H9 (cell line): ENCODE results near the gene FGD6. TPM values are rescaled to one million over a fixed set of nuclear protein-coding genes. Genes with fewer than 3 reads are reported as not detected.

Experiments
- DNase-seq: peaks from one replicate; pipeline ENCODE4 v3.0.0-alpha.2; 2017
- H2AFZ ChIP-seq: one replicate; pipeline ENCODE4 v1.6.1; 2013; ENCODE audit warnings: mild to moderate bottlenecking, low read length, control low read depth, moderate library complexity
- H2AK5ac ChIP-seq: 2 replicates; pipeline ENCODE4 v1.6.1; 2013; ENCODE audit warnings: low read length, control low read depth, mixed read lengths; ENCODE audit not compliant: insufficient read length
- H2BK120ac ChIP-seq: one replicate; pipeline ENCODE4 v1.6.1; 2013; ENCODE audit warnings: low read depth, mild to moderate bottlenecking, low read length, control low read depth, inconsistent platforms; ENCODE audit not compliant: poor library complexity, severe bottlenecking
- H2BK12ac ChIP-seq: 2 replicates; pipeline ENCODE4 v1.6.1; 2013; ENCODE audit warnings: low read length, control low read depth, mixed read lengths, low read depth; ENCODE audit not compliant: insufficient read length
- H2BK15ac ChIP-seq: 2 replicates; pipeline ENCODE4 v1.6.1; 2013; ENCODE audit warnings: low read depth, low read length, control low read depth
- H2BK20ac ChIP-seq: one replicate; pipeline ENCODE4 v1.6.1; 2013; ENCODE audit warnings: low read depth, mild to moderate bottlenecking, low read length, control low read depth, inconsistent platforms; ENCODE audit not compliant: poor library complexity, severe bottlenecking
- H2BK5ac ChIP-seq: 2 replicates; pipeline ENCODE4 v1.6.1; 2013; ENCODE audit warnings: low read length, control low read depth, mixed read lengths; ENCODE audit not compliant: insufficient read length
- H3K14ac ChIP-seq: 2 replicates; pipeline ENCODE4 v1.6.1; 2013; ENCODE audit warnings: low read length, control low read depth; ENCODE audit not compliant: insufficient read depth
- H3K18ac ChIP-seq: 2 replicates; pipeline ENCODE4 v1.6.1; 2013; ENCODE audit warnings: low read depth, mild to moderate bottlenecking, mixed read lengths, low read length, control low read depth; ENCODE audit not compliant: insufficient read length
- H3K23ac ChIP-seq: 2 replicates; pipeline ENCODE4 v1.6.1; 2013; ENCODE audit warnings: low read length, control low read depth, mixed read lengths, low read depth; ENCODE audit not compliant: insufficient read length
- H3K23me2 ChIP-seq: 2 replicates; pipeline ENCODE4 v1.6.1; 2013; ENCODE audit warnings: low read depth, mild to moderate bottlenecking, mixed read lengths, low read length, control low read depth; ENCODE audit not compliant: insufficient read length, poor library complexity, severe bottlenecking
- H3K27ac ChIP-seq: 2 replicates; pipeline ENCODE4 v1.5.1; 2013; ENCODE audit warnings: low read length, control low read depth, mixed read lengths, low read depth; ENCODE audit not compliant: insufficient read length
- H3K27me3 ChIP-seq: 2 replicates; pipeline ENCODE4 v1.6.1; 2013; ENCODE audit warnings: low read length, control low read depth, inconsistent platforms; ENCODE audit not compliant: insufficient read depth
- H3K4ac ChIP-seq: 2 replicates; pipeline ENCODE4 v1.6.1; 2013; ENCODE audit warnings: low read depth, mild to moderate bottlenecking, control low read depth, inconsistent platforms, low read length, moderate library complexity
- H3K4me1 ChIP-seq: 2 replicates; pipeline ENCODE4 v1.6.1; 2013; ENCODE audit warnings: low read length, control low read depth, inconsistent platforms; ENCODE audit not compliant: insufficient read depth
- H3K4me2 ChIP-seq: 2 replicates; pipeline ENCODE4 v1.6.1; 2013; ENCODE audit warnings: low read length, control low read depth, mixed read lengths; ENCODE audit not compliant: insufficient read length, insufficient read depth
- H3K56ac ChIP-seq: 2 replicates; pipeline ENCODE4 v1.6.1; 2013; ENCODE audit warnings: low read depth, mild to moderate bottlenecking, mixed read lengths, low read length, control low read depth; ENCODE audit not compliant: insufficient read length
- H3K79me1 ChIP-seq: 2 replicates; pipeline ENCODE4 v1.6.1; 2013; ENCODE audit warnings: low read depth, mild to moderate bottlenecking, moderate library complexity, low read length, control low read depth, inconsistent platforms; ENCODE audit not compliant: insufficient read depth, poor library complexity, severe bottlenecking
- H3K79me2 ChIP-seq: 2 replicates; pipeline ENCODE4 v1.6.1; 2013; ENCODE audit warnings: low read length, control low read depth, inconsistent platforms; ENCODE audit not compliant: insufficient read depth
- H3K9ac ChIP-seq: 2 replicates; pipeline ENCODE4 v1.6.1; 2013; ENCODE audit warnings: low read length, control low read depth, mixed read lengths; ENCODE audit not compliant: insufficient read length; ENCODE audit errors: extremely low read depth
- H3K9me3 ChIP-seq: one replicate; pipeline ENCODE4 v1.6.1; 2013; ENCODE audit warnings: low read depth, low read length, inconsistent platforms; ENCODE audit not compliant: control insufficient read depth
- H3T11ph ChIP-seq: one replicate; pipeline ENCODE4 v1.6.1; 2013; ENCODE audit warnings: mild to moderate bottlenecking, low read length, control low read depth, inconsistent platforms
- H4K20me1 ChIP-seq: one replicate; pipeline ENCODE4 v1.6.1; 2013; ENCODE audit not compliant: control insufficient read depth, insufficient read length, insufficient read depth
- H4K5ac ChIP-seq: 2 replicates; pipeline ENCODE4 v1.6.1; 2013; ENCODE audit warnings: low read depth, mild to moderate bottlenecking, mixed read lengths, low read length, control low read depth; ENCODE audit not compliant: insufficient read length
- H4K8ac ChIP-seq: replicated peaks from 2 replicates; pipeline ENCODE4 v1.6.1; 2013; ENCODE audit warnings: low read length, control low read depth, mixed read lengths, low read depth; ENCODE audit not compliant: insufficient read length
- H4K91ac ChIP-seq: 2 replicates; pipeline ENCODE4 v1.6.1; 2013; ENCODE audit warnings: low read depth, mild to moderate bottlenecking, moderate library complexity, mixed read lengths, low read length, control low read depth; ENCODE audit not compliant: insufficient read length
- H3K27ac Mint-ChIP-seq, 3 experiments: 2 replicates in 2 of 3; 3 replicates in 1 of 3; pipeline ENCODE4 v1.8.0; 2020 to 2021; ENCODE audit warnings: mixed read lengths in 3 of 3, mild to moderate bottlenecking in 1 of 3, moderate library complexity in 1 of 3
- H3K27me3 Mint-ChIP-seq: 2 replicates; pipeline ENCODE4 v1.8.0; 2021; ENCODE audit warnings: low read depth, mild to moderate bottlenecking, moderate library complexity, mixed read lengths
- H3K36me3 Mint-ChIP-seq, 3 experiments: 2 replicates in 2 of 3; 3 replicates in 1 of 3; pipeline ENCODE4 v1.8.0; 2020 to 2021; ENCODE audit warnings: low read depth in 3 of 3, mixed read lengths in 3 of 3; ENCODE audit not compliant: insufficient read depth in 1 of 3
- H3K4me1 Mint-ChIP-seq, 2 experiments: 2 replicates each; pipeline ENCODE4 v1.8.0; 2020; ENCODE audit warnings: mixed read lengths in 2 of 2
- H3K4me3 Mint-ChIP-seq, 2 experiments: 2 replicates in 1 of 2; 3 replicates in 1 of 2; pipeline ENCODE4 v1.8.0; 2020 to 2021; ENCODE audit warnings: mild to moderate bottlenecking in 2 of 2, mixed read lengths in 2 of 2, moderate library complexity in 1 of 2
- H3K9me3 Mint-ChIP-seq, 2 experiments: 2 replicates in 1 of 2; 3 replicates in 1 of 2; pipeline ENCODE4 v1.8.0; 2020; ENCODE audit warnings: mild to moderate bottlenecking in 2 of 2, mixed read lengths in 2 of 2, moderate library complexity in 1 of 2
- WGBS: extraction: QIAGEN DNeasy Blood & Tissue Kit; methylation state at CpG from one replicate; pipeline ENCODE4 v1.1.7; 2013; ENCODE audit warnings: missing lambda C conversion rate, low lambda C conversion rate, mixed read lengths; ENCODE audit not compliant: insufficient read length; ENCODE audit errors: extremely low coverage; 5-methylcytosine and 5-hydroxymethylcytosine counted together
- total RNA-seq: library from RNA; stranded (reverse); gene quantifications from 2 replicates; pipeline ENCODE4 v1.2.1, GENCODE V29; 2021
- TF ChIP-seq, protein P1 (sequence below): fragments of 200-600 bp; sonication (generic); conservative IDR thresholded peaks from 3 replicates; pipeline ENCODE4 v1.8.0; 2021; ENCODE audit warnings: antibody characterized with exemption, mild to moderate bottlenecking

Gene FGD6
- total RNA-seq, 1 experiment from 2014 or later, result 39.5 TPM

DNA sequence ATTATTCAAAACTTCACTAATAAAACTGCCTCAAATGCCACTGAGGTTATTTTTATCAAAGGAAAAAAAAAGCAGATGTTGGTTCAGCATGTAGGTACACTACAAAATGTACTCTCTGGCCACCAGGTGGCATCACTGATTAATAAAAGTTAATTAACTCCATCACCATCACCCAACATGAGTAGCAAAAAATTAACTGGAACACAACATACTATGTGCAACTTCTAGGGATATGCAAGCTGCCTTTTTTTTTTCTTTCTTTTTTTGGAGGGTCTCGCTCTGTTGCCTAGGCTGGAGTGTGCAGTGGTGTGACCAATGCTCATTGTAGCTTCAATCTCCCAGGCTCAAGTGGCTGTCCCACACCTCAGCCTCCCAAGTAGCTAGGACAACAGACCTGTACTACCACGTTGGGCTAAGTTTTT is 100.1 kb downstream of the FGD6 start:
- Mint-ChIP-seq H3K4me3 (no peak overlapping the region), H3K36me3 (peaks cover 7 to 32% (median 23%) of the 10 kb centered on the region in 3 experiments; a peak in 6 of 7 replicates), H3K27ac (peak overlapping the region in 1 of 3 experiments; percentile 83; a peak in 2 of 7 replicates), H3K9me3 (no peaks in the 10 kb centered on the region), H3K4me1 (peaks cover 30 to 33% of the 10 kb centered on the region in 2 experiments), H3K27me3 (no peaks in the 10 kb centered on the region)
- peak overlapping the region; percentile 60 for H3K27ac ChIP-seq
- no peak overlapping the region for H2BK12ac ChIP-seq
- no peak overlapping the region for H4K8ac ChIP-seq
- H3K27me3 ChIP-seq, result no peaks in the 10 kb centered on the region
- WGBS, result no CpG with 5 or more reads among the region's 2 CpGs
- H3T11ph ChIP-seq, result no peak overlapping the region
- no peak overlapping the region for H2AK5ac ChIP-seq
- no peak overlapping the region for H3K18ac ChIP-seq
- H3K4me1 ChIP-seq, result peaks cover 2% of the 10 kb centered on the region; the same call in 1 of the 2 replicates
- no peak overlapping the region for H2BK15ac ChIP-seq
- H3K14ac ChIP-seq, result no peak overlapping the region
- H3K9me3 ChIP-seq, result no peaks in the 10 kb centered on the region
- H3K23me2 ChIP-seq, result no peaks in the 10 kb centered on the region
- no peak for DNase-seq
- H2BK5ac ChIP-seq, result no peak overlapping the region
- no peaks in the 10 kb centered on the region for H4K20me1 ChIP-seq
- no peak overlapping the region for H4K5ac ChIP-seq
- no peaks in the 10 kb centered on the region for H3K79me1 ChIP-seq
- H2BK120ac ChIP-seq, result no peak overlapping the region
- no peak overlapping the region for H2AFZ ChIP-seq
- TF ChIP-seq, protein P1, sequence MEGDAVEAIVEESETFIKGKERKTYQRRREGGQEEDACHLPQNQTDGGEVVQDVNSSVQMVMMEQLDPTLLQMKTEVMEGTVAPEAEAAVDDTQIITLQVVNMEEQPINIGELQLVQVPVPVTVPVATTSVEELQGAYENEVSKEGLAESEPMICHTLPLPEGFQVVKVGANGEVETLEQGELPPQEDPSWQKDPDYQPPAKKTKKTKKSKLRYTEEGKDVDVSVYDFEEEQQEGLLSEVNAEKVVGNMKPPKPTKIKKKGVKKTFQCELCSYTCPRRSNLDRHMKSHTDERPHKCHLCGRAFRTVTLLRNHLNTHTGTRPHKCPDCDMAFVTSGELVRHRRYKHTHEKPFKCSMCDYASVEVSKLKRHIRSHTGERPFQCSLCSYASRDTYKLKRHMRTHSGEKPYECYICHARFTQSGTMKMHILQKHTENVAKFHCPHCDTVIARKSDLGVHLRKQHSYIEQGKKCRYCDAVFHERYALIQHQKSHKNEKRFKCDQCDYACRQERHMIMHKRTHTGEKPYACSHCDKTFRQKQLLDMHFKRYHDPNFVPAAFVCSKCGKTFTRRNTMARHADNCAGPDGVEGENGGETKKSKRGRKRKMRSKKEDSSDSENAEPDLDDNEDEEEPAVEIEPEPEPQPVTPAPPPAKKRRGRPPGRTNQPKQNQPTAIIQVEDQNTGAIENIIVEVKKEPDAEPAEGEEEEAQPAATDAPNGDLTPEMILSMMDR, result peak; percentile 83
- no peak overlapping the region for H3K23ac ChIP-seq
- H3K9ac ChIP-seq, result no peak overlapping the region
- H3K4ac ChIP-seq, result no peak overlapping the region
- no peak overlapping the region for H3K4me2 ChIP-seq
- H2BK20ac ChIP-seq, result no peak overlapping the region
- no peak overlapping the region for H4K91ac ChIP-seq
- H3K56ac ChIP-seq, result no peak overlapping the region
- H3K79me2 ChIP-seq, result no peaks in the 10 kb centered on the region
